Bronchial epithelial cell (primary cell): Measurements from ENCODE around the gene SEPTIN1. TPM values are rescaled to one million over a fixed set of nuclear protein-coding genes. Genes with fewer than 3 reads are reported as not detected.

ENCODE experiments used
- DNase-seq: peaks from one replicate; pipeline ENCODE4 v3.0.0-alpha.2; 2010; ENCODE audit warnings: low read depth
- FAIRE-seq: peaks from 2 replicates; lab custom pipeline; 2011; peaks lifted over from hg19 to GRCh38; lab: Jason Lieb, UNC
- H3K27me3 ChIP-seq: 2 replicates; pipeline ENCODE4 v1.5.1; 2011; ENCODE audit warnings: low read length; ENCODE audit not compliant: control insufficient read depth, insufficient read depth
- H3K36me3 ChIP-seq: 2 replicates; pipeline ENCODE4 v1.5.1; 2011; ENCODE audit warnings: low read length; ENCODE audit not compliant: control insufficient read depth, insufficient read depth
- H3K4me3 ChIP-seq: 2 replicates; pipeline ENCODE4 v1.5.1; 2011; ENCODE audit warnings: mild to moderate bottlenecking, low read depth, low read length, control low read depth
- total RNA-seq: library from RNA; depleted of rRNA; stranded (reverse); fragments of >200 nt; gene quantifications from 2 replicates; pipeline ENCODE4 v1.2.1, GENCODE V29; 2014
- TF ChIP-seq, protein P1 (sequence below): IDR thresholded peaks from 2 replicates; pipeline ENCODE4 v1.5.1; 2011; ENCODE audit warnings: mild to moderate bottlenecking, moderate library complexity, low read length, control low read depth, inconsistent platforms; ENCODE audit not compliant: insufficient read depth, severe bottlenecking

SEPTIN1 gene
- total RNA-seq, 1 donor from 2014 or later, result under 0.01 TPM

GRCh38 chr16:30354423-30355143, 27.8 kb downstream of the SEPTIN1 start:
- Histone ChIP-seq H3K4me3 (peak overlapping the region; percentile 90), H3K36me3 (peaks cover 20% of the 10 kb centered on the region), H3K27me3 (no peaks in the 10 kb centered on the region)
- TF ChIP-seq, protein P1, sequence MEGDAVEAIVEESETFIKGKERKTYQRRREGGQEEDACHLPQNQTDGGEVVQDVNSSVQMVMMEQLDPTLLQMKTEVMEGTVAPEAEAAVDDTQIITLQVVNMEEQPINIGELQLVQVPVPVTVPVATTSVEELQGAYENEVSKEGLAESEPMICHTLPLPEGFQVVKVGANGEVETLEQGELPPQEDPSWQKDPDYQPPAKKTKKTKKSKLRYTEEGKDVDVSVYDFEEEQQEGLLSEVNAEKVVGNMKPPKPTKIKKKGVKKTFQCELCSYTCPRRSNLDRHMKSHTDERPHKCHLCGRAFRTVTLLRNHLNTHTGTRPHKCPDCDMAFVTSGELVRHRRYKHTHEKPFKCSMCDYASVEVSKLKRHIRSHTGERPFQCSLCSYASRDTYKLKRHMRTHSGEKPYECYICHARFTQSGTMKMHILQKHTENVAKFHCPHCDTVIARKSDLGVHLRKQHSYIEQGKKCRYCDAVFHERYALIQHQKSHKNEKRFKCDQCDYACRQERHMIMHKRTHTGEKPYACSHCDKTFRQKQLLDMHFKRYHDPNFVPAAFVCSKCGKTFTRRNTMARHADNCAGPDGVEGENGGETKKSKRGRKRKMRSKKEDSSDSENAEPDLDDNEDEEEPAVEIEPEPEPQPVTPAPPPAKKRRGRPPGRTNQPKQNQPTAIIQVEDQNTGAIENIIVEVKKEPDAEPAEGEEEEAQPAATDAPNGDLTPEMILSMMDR, result no peak
- FAIRE-seq, result no peak
- no peak for DNase-seq

GRCh38 chr16:30353438-30354129, 28.8 kb downstream of the SEPTIN1 start:
- Histone ChIP-seq H3K36me3 (peaks cover 20% of the 10 kb centered on the region), H3K4me3 (no peak overlapping the region), H3K27me3 (no peaks in the 10 kb centered on the region)
- DNase-seq (no peak), FAIRE-seq (no peak)
- TF ChIP-seq, protein P1, result no peak

GRCh38 chr16:30352488-30353401, 29.6 kb downstream of the SEPTIN1 start:
- TF ChIP-seq, protein P1, result no peak
- FAIRE-seq, result no peak
- Histone ChIP-seq H3K36me3 (peaks cover 18% of the 10 kb centered on the region), H3K4me3 (no peak overlapping the region), H3K27me3 (no peaks in the 10 kb centered on the region)
- DNase-seq, result no peak

DNA sequence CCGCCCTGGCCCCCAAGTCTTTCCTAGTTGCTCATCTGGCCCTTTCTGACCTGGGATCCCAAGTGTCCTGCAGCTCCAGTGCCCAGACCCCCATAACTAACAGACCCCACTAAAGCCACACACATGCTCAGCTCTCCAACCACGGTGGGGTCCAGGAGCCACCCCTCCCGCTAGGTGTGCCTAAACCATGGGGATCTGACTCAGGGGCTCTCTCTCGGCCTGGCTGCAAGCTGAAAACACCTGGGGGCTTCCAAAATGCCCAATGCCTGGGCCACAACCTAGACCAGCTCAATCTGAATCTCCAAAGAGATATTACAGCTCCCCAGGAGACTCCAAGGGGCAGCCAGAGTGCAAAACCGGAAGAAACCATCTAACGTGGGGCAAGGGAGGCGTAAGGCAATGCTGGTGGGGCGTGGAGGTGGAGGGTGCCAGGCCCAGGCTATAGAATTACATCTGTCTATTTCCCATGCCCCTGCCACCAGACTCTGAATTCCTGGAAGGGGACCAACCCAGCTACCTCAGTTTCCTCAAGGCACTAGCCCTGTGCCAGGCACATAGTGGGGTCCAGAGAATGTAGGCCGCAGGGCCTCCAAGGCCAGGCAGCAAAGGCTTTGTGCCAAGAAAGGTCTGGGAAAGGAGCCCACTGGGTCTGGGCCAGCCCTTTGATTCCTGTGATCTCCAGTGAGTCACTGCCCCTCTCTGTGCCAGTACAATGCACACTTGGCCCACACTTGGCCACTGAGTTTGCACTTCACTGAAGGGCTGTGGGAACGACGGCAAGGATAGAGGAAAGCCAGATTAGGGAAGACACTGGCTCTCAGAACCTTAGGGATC, 30.6 kb downstream of the SEPTIN1 start:
- no peak for FAIRE-seq
- Histone ChIP-seq H3K4me3 (no peak overlapping the region), H3K36me3 (peaks cover 18% of the 10 kb centered on the region), H3K27me3 (no peaks in the 10 kb centered on the region)
- DNase-seq, result peak; percentile 38
- TF ChIP-seq, protein P1, result no peak

DNA sequence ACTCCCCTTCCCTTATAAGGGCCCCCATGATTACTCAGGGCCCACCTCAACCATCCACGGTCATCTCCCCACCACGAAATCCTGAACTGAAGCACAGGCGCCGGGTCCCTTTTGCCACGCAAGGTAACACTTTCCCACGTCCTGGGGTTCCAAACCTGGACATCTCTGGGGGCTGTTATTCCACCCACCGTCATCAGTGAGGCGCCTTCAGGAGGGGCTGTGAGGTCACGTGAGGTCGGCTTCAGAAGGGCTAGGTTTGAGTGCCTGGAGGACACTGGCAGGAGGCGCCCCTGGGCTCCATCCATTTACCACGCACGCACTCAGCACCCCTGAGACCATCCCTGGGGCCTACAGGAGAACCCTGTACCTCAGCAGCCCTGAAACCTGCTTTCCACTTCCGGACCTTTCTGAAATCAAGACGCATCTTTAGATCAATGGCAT, 31.3 kb downstream of the SEPTIN1 start:
- no peaks in the 10 kb centered on the region for H3K27me3 ChIP-seq
- FAIRE-seq (no peak), DNase-seq (no peak)
- TF ChIP-seq, protein P1, result no peak
- no peak overlapping the region for H3K4me3 ChIP-seq
- peaks cover 18% of the 10 kb centered on the region for H3K36me3 ChIP-seq
